Activated T-cell treated with anti-CD3 and anti-CD28 coated beads, Interleukin-2, amount 50 U/mL, for 4 hours (primary cell): ENCODE results near the gene PTH2R. TPM values are rescaled to one million over a fixed set of nuclear protein-coding genes. Genes with fewer than 3 reads are reported as not detected.
"Not testable (repeated sequence)": the region's sequence is repeated elsewhere in the genome, so short reads cannot be mapped to it uniquely, and the experiment has no call there.

ENCODE experiments used
- ATAC-seq, 2 donors: fragments of 200-7000 bp; cut with Tn5 transposase; one replicate each; pipeline ENCODE4 v1.10.0; 2021
- DNase-seq: peaks from one replicate; pipeline ENCODE4 v3.0.0-alpha.2; 2020
- H3K27me3 Mint-ChIP-seq: one replicate; pipeline ENCODE4 v1.8.0; 2021; ENCODE audit warnings: low read depth, mixed read lengths
- H3K36me3 Mint-ChIP-seq: one replicate; pipeline ENCODE4 v1.8.0; 2022; ENCODE audit warnings: mixed read lengths; ENCODE audit not compliant: insufficient read depth
- H3K4me1 Mint-ChIP-seq: one replicate; pipeline ENCODE4 v1.8.0; 2021; ENCODE audit warnings: low read depth, mixed read lengths
- H3K4me3 Mint-ChIP-seq: one replicate; pipeline ENCODE4 v1.8.0; 2021; ENCODE audit warnings: mild to moderate bottlenecking, moderate library complexity, mixed read lengths
- H3K9me3 Mint-ChIP-seq: one replicate; pipeline ENCODE4 v1.8.0; 2021; ENCODE audit warnings: mixed read lengths
- total RNA-seq, 3 donors: library from RNA; stranded (reverse); gene quantifications; one replicate each; pipeline ENCODE4 v1.2.1, GENCODE V29; 2021

The PTH2R gene
- total RNA-seq, 3 donors from 2014 or later = not detected

GRCh38 chr2:208375491-208376068 lies 31.0 kb upstream of the PTH2R start:
- DNase-seq (no peak), ATAC-seq (no peak)
- Mint-ChIP-seq H3K9me3 (no peaks in the 10 kb centered on the region), H3K4me1 (no peaks in the 10 kb centered on the region), H3K36me3 (no peaks in the 10 kb centered on the region), H3K4me3 (no peak overlapping the region), H3K27me3 (peaks cover 5% of the 10 kb centered on the region)

- H3K27me3 Mint-ChIP-seq, H3K36me3 Mint-ChIP-seq, H3K9me3 Mint-ChIP-seq, H3K4me1 Mint-ChIP-seq, DNase-seq, ATAC-seq, H3K4me3 Mint-ChIP-seq: not testable (repeated sequence)
These were observed 29.2 kb upstream of the PTH2R start for GRCh38 chr2:208377344-208377860.

- Mint-ChIP-seq H3K36me3 (no peaks in the 10 kb centered on the region), H3K4me3 (no peak overlapping the region), H3K4me1 (no peaks in the 10 kb centered on the region), H3K27me3 (peaks cover 19% of the 10 kb centered on the region), H3K9me3 (no peaks in the 10 kb centered on the region)
- ATAC-seq (no peak), DNase-seq (no peak)
These were observed 27.4 kb upstream of the PTH2R start for GRCh38 chr2:208379192-208379591.

GRCh38 chr2:208384637-208385036 lies 22.0 kb upstream of the PTH2R start:
- ATAC-seq = no peak
- Mint-ChIP-seq H3K9me3 (no peaks in the 10 kb centered on the region), H3K4me1 (no peaks in the 10 kb centered on the region), H3K36me3 (no peaks in the 10 kb centered on the region), H3K27me3 (peaks cover 18% of the 10 kb centered on the region), H3K4me3 (no peak overlapping the region)
- no peak for DNase-seq

GRCh38 chr2:208386541-208386940 lies 20.1 kb upstream of the PTH2R start:
- H3K36me3 Mint-ChIP-seq = no peaks in the 10 kb centered on the region
- H3K9me3 Mint-ChIP-seq = no peaks in the 10 kb centered on the region
- H3K4me3 Mint-ChIP-seq = no peak overlapping the region
- H3K4me1 Mint-ChIP-seq = no peaks in the 10 kb centered on the region
- H3K27me3 Mint-ChIP-seq = peaks cover 18% of the 10 kb centered on the region
- no peak for DNase-seq
- no peak for ATAC-seq

- Mint-ChIP-seq H3K4me3 (no peak overlapping the region), H3K36me3 (no peaks in the 10 kb centered on the region), H3K4me1 (no peaks in the 10 kb centered on the region), H3K27me3 (peaks cover 3% of the 10 kb centered on the region), H3K9me3 (peaks cover 9% of the 10 kb centered on the region)
- DNase-seq = no peak
- no peak for ATAC-seq
These were observed 16.7 kb upstream of the PTH2R start for GRCh38 chr2:208389940-208390339.

GRCh38 chr2:208392300-208392699 lies 14.3 kb upstream of the PTH2R start:
- Mint-ChIP-seq H3K4me3 (no peak overlapping the region), H3K9me3 (peaks cover 14% of the 10 kb centered on the region), H3K4me1 (no peaks in the 10 kb centered on the region), H3K36me3 (no peaks in the 10 kb centered on the region), H3K27me3 (peaks cover 6% of the 10 kb centered on the region)
- ATAC-seq (no peak), DNase-seq (no peak)

- not testable (repeated sequence) for DNase-seq, ATAC-seq, H3K4me3 Mint-ChIP-seq, H3K4me1 Mint-ChIP-seq, H3K36me3 Mint-ChIP-seq
- peaks cover 14% of the 10 kb centered on the region for H3K9me3 Mint-ChIP-seq
- H3K27me3 Mint-ChIP-seq = peaks cover 17% of the 10 kb centered on the region
These were observed 9.8 kb upstream of the PTH2R start for GRCh38 chr2:208396796-208397195.

- H3K36me3 Mint-ChIP-seq = no peaks in the 10 kb centered on the region
- ATAC-seq (no peak), DNase-seq (no peak)
- H3K9me3 Mint-ChIP-seq = peaks cover 5% of the 10 kb centered on the region
- peaks cover 29% of the 10 kb centered on the region for H3K27me3 Mint-ChIP-seq
- no peaks in the 10 kb centered on the region for H3K4me1 Mint-ChIP-seq
- H3K4me3 Mint-ChIP-seq = no peak overlapping the region
These were observed 7.4 kb upstream of the PTH2R start for GRCh38 chr2:208399201-208399600.

GRCh38 chr2:208407667-208408066 lies 1.1 kb downstream of the PTH2R start:
- Mint-ChIP-seq H3K4me1 (peaks cover 8% of the 10 kb centered on the region), H3K4me3 (no peak overlapping the region), H3K27me3 (peaks cover 64% of the 10 kb centered on the region), H3K9me3 (no peaks in the 10 kb centered on the region), H3K36me3 (no peaks in the 10 kb centered on the region)
- ATAC-seq (no peak), DNase-seq (no peak)

GRCh38 chr2:208413931-208414330 lies 7.3 kb downstream of the PTH2R start:
- H3K4me3 Mint-ChIP-seq = no peak overlapping the region
- peaks cover 2% of the 10 kb centered on the region for H3K4me1 Mint-ChIP-seq
- DNase-seq (no peak), ATAC-seq (no peak)
- H3K36me3 Mint-ChIP-seq = no peaks in the 10 kb centered on the region
- H3K9me3 Mint-ChIP-seq = no peaks in the 10 kb centered on the region
- H3K27me3 Mint-ChIP-seq = peaks cover 30% of the 10 kb centered on the region

GRCh38 chr2:208415255-208415654 lies 8.7 kb downstream of the PTH2R start:
- Mint-ChIP-seq H3K36me3 (no peaks in the 10 kb centered on the region), H3K27me3 (peaks cover 25% of the 10 kb centered on the region), H3K4me3 (no peak overlapping the region), H3K9me3 (no peaks in the 10 kb centered on the region), H3K4me1 (peaks cover 2% of the 10 kb centered on the region)
- no peak for DNase-seq
- ATAC-seq = peak in 1 of 2 donors; percentile 25

GRCh38 chr2:208415897-208416296 lies 9.3 kb downstream of the PTH2R start:
- no peaks in the 10 kb centered on the region for H3K36me3 Mint-ChIP-seq
- H3K27me3 Mint-ChIP-seq = peaks cover 22% of the 10 kb centered on the region
- H3K4me1 Mint-ChIP-seq = peaks cover 2% of the 10 kb centered on the region
- H3K4me3 Mint-ChIP-seq = no peak overlapping the region
- peak; percentile 43 to 52 for ATAC-seq
- no peak for DNase-seq
- H3K9me3 Mint-ChIP-seq = no peaks in the 10 kb centered on the region

GRCh38 chr2:208426412-208427045 lies 19.9 kb downstream of the PTH2R start:
- H3K27me3 Mint-ChIP-seq = peaks cover 11% of the 10 kb centered on the region
- H3K4me3 Mint-ChIP-seq = no peak overlapping the region
- ATAC-seq = no peak
- DNase-seq = no peak
- H3K36me3 Mint-ChIP-seq = no peaks in the 10 kb centered on the region
- peaks cover 10% of the 10 kb centered on the region for H3K9me3 Mint-ChIP-seq
- no peaks in the 10 kb centered on the region for H3K4me1 Mint-ChIP-seq

- no peak overlapping the region for H3K4me3 Mint-ChIP-seq
- H3K36me3 Mint-ChIP-seq = no peaks in the 10 kb centered on the region
- peaks cover 8% of the 10 kb centered on the region for H3K27me3 Mint-ChIP-seq
- no peaks in the 10 kb centered on the region for H3K9me3 Mint-ChIP-seq
- no peaks in the 10 kb centered on the region for H3K4me1 Mint-ChIP-seq
- DNase-seq (no peak), ATAC-seq (no peak)
These were observed 31.2 kb downstream of the PTH2R start for GRCh38 chr2:208437755-208438154.
